ENCODE results near the gene FOXRED1.

The FOXRED1 gene

DNA sequence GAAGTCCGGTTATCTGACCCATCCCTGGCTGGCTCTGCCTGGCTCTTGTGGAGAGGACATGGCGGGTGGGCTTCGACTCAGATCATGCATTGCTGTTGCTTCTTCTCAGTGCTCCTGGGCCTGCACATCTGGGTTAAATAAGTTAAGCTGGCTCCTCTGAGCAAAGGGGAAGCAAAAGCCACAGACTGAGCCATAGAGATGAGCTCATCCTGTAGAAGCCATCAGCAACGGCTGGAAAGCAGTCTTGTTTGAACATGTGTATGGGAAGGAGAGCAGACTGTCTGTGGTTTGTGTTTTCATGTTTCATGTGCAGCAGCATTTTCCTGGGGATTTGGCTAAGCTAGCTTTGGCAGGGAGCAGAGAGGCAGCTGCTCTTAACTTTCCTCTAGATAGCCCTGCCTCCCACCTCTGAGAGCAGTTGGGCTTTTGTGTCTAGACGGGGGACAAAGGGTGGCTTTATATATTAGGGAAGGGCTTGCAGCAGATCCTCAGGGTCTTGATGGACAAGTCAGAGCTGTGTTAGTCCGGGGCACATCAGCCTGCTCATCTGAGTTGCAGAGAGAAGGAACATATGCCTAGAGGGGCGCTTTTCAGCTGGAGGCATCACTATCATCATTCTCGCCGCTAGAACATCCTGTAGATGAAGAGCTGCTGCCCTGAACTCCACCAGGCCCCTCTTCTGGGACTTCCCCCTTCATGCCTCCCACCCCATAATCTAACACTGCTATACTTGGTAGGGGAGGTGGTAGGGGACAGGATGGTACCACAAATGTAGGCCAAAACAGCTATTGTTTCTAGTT is 49.8 kb downstream of the FOXRED1 start:
- no peak overlapping the region for H3K27ac ChIP-seq
- TF ChIP-seq, protein P1, sequence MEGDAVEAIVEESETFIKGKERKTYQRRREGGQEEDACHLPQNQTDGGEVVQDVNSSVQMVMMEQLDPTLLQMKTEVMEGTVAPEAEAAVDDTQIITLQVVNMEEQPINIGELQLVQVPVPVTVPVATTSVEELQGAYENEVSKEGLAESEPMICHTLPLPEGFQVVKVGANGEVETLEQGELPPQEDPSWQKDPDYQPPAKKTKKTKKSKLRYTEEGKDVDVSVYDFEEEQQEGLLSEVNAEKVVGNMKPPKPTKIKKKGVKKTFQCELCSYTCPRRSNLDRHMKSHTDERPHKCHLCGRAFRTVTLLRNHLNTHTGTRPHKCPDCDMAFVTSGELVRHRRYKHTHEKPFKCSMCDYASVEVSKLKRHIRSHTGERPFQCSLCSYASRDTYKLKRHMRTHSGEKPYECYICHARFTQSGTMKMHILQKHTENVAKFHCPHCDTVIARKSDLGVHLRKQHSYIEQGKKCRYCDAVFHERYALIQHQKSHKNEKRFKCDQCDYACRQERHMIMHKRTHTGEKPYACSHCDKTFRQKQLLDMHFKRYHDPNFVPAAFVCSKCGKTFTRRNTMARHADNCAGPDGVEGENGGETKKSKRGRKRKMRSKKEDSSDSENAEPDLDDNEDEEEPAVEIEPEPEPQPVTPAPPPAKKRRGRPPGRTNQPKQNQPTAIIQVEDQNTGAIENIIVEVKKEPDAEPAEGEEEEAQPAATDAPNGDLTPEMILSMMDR (conservative IDR thresholded peaks at IDR 0.05): no peak
- no peak for TF ChIP-seq ZFX (IDR thresholded peaks at IDR 0.05)

DNA sequence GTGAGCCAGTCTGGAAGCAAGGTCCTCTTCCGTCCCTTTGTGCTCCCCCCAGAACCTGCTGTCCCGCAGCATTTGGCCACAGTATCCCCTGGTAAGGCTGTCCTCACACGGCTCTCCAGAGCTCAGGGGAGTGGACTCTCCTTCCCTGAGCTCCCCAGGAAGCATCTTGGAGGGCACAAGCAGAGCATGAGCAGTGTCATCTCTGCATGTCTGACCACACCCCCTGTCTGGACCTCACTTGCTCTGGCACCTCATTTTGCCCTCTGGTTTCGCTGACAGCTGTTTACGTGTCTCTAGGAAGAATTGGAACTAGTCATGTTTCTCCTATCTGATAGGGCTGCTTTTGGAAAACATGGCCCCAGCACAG is 50.4 kb downstream of the FOXRED1 start:
- no peak for TF ChIP-seq ZFX (IDR thresholded peaks at IDR 0.05)
- TF ChIP-seq, protein P1 (conservative IDR thresholded peaks at IDR 0.05): no peak
- no peak overlapping the region for H3K27ac ChIP-seq

DNA sequence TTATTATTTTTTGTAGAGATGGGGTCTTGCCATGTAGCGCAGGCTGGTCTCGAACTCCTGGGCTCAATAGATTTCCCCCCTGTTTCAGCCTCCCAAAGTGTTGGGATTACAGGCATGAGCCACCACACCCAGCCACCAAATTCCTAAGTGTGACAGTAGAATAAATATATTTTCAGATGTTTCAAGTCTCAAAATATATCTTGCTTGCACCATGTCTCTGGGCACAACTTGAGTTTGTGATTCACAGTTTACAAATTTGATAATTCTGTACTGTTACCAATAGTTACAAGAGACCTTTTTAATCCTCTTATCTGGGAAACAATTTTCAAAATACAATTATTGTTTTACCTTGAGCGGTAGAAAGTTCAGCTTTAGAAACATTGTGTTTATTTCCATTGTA is 54.0 kb downstream of the FOXRED1 start:
- H3K27ac ChIP-seq: no peak overlapping the region
- no peak for TF ChIP-seq ZFX (IDR thresholded peaks at IDR 0.05)
- TF ChIP-seq, protein P1 (conservative IDR thresholded peaks at IDR 0.05): no peak

DNA sequence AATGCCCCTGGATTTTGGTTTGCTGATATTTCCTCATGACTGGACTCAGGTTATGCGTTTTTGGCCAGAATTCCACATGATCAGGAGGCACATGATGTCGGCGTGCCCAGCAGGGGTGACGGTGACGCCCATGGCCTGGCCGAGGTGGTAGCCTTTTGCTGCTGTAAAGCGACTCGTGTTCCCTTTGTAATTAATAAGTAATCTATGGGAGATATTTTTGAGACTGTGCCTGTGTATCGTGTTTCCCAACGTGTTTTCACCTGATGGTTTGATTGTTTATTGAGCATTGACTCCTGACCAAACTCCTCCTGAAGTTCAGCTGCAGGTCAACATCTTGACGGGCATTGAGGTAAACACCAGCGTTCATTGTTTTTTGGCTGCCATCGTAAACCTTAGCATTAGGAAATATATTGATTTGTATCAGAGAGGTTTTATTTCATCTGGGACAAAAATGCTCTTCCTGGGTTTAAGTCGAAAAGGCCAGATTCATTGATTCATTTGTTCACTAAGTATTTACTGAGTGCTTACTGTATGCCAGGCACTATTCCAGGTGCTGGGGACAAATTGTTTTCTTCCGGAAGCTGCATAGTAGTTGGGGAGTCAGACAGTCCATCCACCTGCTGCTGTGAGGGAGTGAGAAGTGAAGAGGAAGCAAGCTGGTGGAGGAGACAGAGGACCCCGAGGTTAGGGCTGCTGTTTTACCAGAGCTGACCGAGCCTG is 58.5 kb downstream of the FOXRED1 start:
- TF ChIP-seq ZFX (IDR thresholded peaks at IDR 0.05): no peak
- TF ChIP-seq, protein P1 (conservative IDR thresholded peaks at IDR 0.05): no peak
- peak overlapping the region; percentile 15; the same call in 1 of the 2 replicates for H3K27ac ChIP-seq
